ENCODE measurements around the gene TESPA1.

The TESPA1 gene

DNA sequence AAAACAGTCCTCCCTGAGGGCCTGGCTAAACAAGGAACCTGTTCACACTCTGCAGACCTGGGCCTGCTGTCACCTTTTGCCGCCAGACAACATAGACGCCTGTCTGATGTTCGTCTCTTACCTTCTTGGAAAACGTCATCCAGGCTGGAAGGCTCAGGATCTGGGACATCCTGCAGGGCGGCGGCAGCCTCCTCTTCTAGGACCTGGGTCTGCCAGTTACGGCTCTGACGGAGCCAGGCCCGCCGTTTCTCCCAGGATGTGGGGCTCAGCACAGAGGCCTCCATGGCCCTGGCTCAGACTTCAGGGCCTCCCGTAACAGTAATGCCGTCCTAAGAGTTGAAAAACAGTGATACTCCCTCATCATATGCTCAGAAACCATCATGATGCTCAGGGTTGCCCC, 10.3 kb downstream of the TESPA1 start:
- TF ChIP-seq, protein P1, sequence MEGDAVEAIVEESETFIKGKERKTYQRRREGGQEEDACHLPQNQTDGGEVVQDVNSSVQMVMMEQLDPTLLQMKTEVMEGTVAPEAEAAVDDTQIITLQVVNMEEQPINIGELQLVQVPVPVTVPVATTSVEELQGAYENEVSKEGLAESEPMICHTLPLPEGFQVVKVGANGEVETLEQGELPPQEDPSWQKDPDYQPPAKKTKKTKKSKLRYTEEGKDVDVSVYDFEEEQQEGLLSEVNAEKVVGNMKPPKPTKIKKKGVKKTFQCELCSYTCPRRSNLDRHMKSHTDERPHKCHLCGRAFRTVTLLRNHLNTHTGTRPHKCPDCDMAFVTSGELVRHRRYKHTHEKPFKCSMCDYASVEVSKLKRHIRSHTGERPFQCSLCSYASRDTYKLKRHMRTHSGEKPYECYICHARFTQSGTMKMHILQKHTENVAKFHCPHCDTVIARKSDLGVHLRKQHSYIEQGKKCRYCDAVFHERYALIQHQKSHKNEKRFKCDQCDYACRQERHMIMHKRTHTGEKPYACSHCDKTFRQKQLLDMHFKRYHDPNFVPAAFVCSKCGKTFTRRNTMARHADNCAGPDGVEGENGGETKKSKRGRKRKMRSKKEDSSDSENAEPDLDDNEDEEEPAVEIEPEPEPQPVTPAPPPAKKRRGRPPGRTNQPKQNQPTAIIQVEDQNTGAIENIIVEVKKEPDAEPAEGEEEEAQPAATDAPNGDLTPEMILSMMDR (IDR thresholded peaks at IDR 0.05; ENCODE audit: borderline replicate concordance, insufficient read depth, low read depth, low read length) = no peak
- H3K4me3 ChIP-seq (ENCODE audit: low read depth, low read length) = no peak overlapping the region

DNA sequence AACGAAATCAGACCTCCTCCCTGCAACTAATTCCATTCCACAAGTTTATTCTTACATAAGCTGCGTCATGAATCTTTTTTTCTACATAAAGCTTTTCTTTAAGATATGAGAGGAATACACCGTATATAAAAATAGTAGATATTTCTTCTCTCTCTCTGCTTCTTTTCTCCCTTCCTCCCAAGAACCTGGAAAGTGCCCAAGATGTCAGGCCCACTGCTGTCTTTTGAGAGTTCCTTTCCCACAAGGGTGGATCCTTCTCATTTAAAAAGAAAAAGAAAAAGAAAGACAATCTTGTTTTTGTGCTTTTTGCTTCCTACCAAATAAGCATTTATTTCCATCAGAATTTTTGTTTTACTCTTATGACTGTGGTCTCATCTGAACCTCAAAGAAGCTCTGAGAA, 11.0 kb downstream of the TESPA1 start:
- no peak overlapping the region for H3K4me3 ChIP-seq (ENCODE audit: low read depth, low read length)
- TF ChIP-seq, protein P1 (IDR thresholded peaks at IDR 0.05; ENCODE audit: borderline replicate concordance, insufficient read depth, low read depth, low read length) = no peak

DNA sequence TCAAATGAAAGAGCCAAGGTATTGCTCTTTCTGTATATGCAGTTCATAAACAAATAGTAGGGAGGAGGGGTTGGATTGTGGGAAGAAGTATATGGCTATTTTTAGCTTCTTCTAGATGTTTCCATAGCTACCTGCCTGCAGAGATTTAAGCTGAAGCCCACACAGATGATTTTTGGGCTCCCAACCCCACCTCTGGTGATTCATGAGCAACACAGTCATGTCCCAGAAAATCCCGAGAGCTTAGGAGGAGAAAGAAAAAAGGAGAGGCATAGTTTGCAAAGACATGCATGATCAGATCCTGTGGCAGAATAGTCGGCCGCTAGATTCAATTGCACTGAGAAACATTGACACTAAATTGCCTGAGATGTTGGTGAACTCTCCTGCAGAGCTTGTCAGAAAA, 13.8 kb downstream of the TESPA1 start:
- no peak overlapping the region for H3K4me3 ChIP-seq (ENCODE audit: low read depth, low read length)
- TF ChIP-seq, protein P1 (IDR thresholded peaks at IDR 0.05; ENCODE audit: borderline replicate concordance, insufficient read depth, low read depth, low read length) = no peak

DNA sequence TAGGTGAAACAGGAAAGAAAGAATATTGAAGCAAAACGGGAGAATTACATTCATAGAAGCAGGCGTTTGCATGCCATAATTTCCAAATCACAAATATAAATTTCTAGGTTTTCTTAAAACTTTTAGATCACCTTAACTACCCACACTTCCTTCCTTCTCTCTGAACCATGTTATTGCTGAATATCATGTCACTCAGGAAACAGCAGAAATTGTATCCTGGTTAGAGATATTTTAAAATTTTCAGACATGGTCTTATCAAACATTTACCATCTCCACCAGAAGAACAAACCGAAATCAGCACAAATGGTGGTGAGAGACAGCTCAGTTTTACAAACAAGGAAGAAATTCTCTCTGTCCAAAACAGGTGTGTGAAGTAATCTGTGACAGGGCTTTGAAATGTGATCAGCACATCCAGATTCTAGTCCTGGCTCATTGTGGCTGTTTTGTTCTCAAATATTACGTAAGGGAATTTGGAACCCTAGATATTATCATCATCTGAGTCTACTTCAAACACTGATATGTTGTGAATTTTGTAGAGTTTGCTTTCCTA, 16.3 kb downstream of the TESPA1 start:
- TF ChIP-seq, protein P1 (IDR thresholded peaks at IDR 0.05; ENCODE audit: borderline replicate concordance, insufficient read depth, low read depth, low read length) = no peak

DNA sequence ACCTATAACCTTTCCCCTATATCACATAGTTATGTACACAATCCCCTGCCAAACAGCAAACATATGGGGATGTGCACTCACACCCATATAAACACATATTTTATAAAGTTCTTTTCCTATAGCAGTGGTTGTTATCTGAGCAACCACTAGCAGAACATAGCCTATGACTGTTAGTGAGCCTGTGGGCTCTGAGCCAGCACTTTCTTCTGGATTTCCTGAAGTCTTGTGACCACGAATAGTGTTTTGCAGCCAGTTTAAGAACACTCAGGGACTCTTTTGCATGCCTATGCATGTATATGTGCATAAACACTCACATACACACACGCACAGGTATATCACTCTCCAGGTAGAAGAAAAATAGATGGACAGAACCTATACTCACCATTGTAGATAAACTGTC, 17.1 kb downstream of the TESPA1 start:
- TF ChIP-seq, protein P1 (IDR thresholded peaks at IDR 0.05; ENCODE audit: borderline replicate concordance, insufficient read depth, low read depth, low read length) = no peak
- no peak overlapping the region for H3K4me3 ChIP-seq (ENCODE audit: low read depth, low read length)

More for the DNA sequence above, 16.3 kb downstream of the TESPA1 start:
- no peak overlapping the region for H3K4me3 ChIP-seq (ENCODE audit: low read depth, low read length)

DNA sequence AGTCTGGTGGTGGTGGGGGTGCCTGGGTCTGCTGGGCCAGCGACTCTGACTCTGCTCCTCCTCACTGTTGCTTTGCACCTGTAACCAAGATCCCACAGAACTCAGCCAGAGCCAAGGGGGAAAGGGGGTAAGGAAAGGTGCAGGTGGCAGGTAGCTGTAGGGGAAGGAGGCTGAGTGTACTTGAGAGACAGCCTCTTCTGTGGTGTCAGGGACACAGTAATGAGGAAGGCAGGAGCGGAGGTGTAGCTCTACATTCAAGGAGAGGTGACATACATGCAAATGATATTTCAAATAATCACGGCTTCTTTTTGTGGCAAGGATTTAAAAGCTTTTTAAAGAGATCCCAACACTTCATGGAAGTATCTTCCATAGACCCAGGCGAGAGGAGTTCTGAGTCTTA, 23.4 kb downstream of the TESPA1 start:
- no peak overlapping the region for H3K4me3 ChIP-seq (ENCODE audit: low read depth, low read length)
- TF ChIP-seq, protein P1 (IDR thresholded peaks at IDR 0.05; ENCODE audit: borderline replicate concordance, insufficient read depth, low read depth, low read length) = no peak

DNA sequence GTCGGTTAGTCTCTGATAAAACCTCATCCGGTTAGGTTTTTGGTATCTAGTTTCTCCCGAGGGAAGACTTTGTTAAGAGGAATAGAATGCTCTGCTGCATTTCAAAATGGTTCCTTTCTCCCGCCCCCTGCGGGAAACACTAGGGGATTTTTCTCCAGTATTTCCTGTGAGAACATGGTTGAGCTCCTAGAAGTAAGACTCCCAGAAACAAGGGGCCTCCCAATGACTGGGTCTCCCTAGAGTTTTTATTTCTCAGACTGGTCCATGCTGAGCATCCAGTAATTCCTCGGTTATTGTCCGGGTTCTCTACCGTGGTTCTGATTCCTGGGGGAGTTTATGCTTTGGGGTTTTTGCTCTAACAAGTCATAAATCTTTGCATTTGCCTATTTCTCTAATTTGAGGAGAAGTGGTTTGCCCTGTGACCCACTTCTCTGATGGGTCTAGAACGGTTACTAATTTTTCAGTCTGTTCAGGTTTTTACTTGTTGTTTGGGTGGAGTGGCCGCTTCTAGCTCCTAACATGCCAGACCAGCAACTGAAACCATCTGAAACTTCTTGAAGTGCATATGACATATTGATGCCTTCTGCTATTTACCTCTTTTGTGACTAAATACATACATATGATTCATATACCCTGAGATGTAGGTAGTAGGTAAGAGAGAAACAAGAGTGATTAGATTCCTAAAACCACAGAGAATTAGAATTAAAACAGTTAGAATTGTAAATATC, 25.1 kb downstream of the TESPA1 start:
- TF ChIP-seq, protein P1 (IDR thresholded peaks at IDR 0.05; ENCODE audit: borderline replicate concordance, insufficient read depth, low read depth, low read length) = no peak

More for the DNA sequence above, 25.1 kb downstream of the TESPA1 start:
- no peak overlapping the region for H3K4me3 ChIP-seq (ENCODE audit: low read depth, low read length)

Data from GM12875 (cell line).